Activated CD4-positive, alpha-beta T cell treated with anti-CD3 and anti-CD28 coated beads for 36 hours (primary cell): Measurements from ENCODE around the gene EIF5A. TPM values are rescaled to one million over a fixed set of nuclear protein-coding genes. Genes with fewer than 3 reads are reported as not detected.

ENCODE experiments used
- ATAC-seq: fragments of 200-7000 bp; cut with Tn5 transposase; one replicate; pipeline ENCODE4 v1.10.0; 2021; ENCODE audit warnings: mild to moderate bottlenecking, moderate library complexity
- CTCF ChIA-PET: fragments of 350-600 bp; sonication (Branson Sonifier 250); formaldehyde crosslinking; loops from one replicate; lab custom pipeline; 2021; ENCODE audit warnings: antibody characterized with exemption; lab: Charles Lee
- POLR2A ChIA-PET: fragments of 350-600 bp; sonication (Branson Sonifier 250); formaldehyde crosslinking; loops from one replicate; lab custom pipeline; 2021; ENCODE audit warnings: antibody characterized with exemption, inconsistent platforms; lab: Charles Lee
- DNase-seq: peaks from one replicate; pipeline ENCODE4 v3.0.0-alpha.2; 2020
- H3K27ac Mint-ChIP-seq: one replicate; pipeline ENCODE4 v1.8.0; 2021; ENCODE audit warnings: mixed read lengths
- H3K27me3 Mint-ChIP-seq: one replicate; pipeline ENCODE4 v1.8.0; 2021; ENCODE audit warnings: mixed read lengths
- H3K36me3 Mint-ChIP-seq: one replicate; pipeline ENCODE4 v1.8.0; 2021; ENCODE audit warnings: low read depth, mixed read lengths
- H3K4me1 Mint-ChIP-seq: one replicate; pipeline ENCODE4 v1.8.0; 2021; ENCODE audit warnings: mixed read lengths
- H3K4me3 Mint-ChIP-seq: one replicate; pipeline ENCODE4 v1.8.0; 2021; ENCODE audit warnings: mild to moderate bottlenecking, moderate library complexity, mixed read lengths
- H3K9me3 Mint-ChIP-seq: one replicate; pipeline ENCODE4 v1.8.0; 2021; ENCODE audit warnings: low read depth, mixed read lengths
- intact Hi-C, 2 experiments: fragments of 100-400 bp; cut with DNase I in 1 of 2; cut with micrococcal nuclease in 1 of 2; formaldehyde crosslinking; loops; one replicate each; pipeline versions ENCODE4 v1.14.2 to v1.15.1; 2022 to 2024; cut with DNase I, micrococcal nuclease
- total RNA-seq, 2 experiments: library from RNA; stranded (reverse); gene quantifications; one replicate each; pipeline ENCODE4 v1.2.3, GENCODE V29; 2021

The EIF5A gene
- total RNA-seq, 2 experiments from 2014 or later: 780 to 934 TPM

- Mint-ChIP-seq H3K27ac (no peak overlapping the region), H3K4me1 (peaks cover 32% of the 10 kb centered on the region), H3K9me3 (no peaks in the 10 kb centered on the region)
Observed at GRCh38 chr17:7355573-7355972, 48.1 kb downstream of the EIF5A start.

GRCh38 chr17:7356072-7356549, 48.7 kb downstream of the EIF5A start:
- intact Hi-C loops: loop anchor here (1.0 to 2.0 kb wide), 4 partner anchors 39 to 233 kb away; partner anchors contain the start of genes PLSCR3 (in 2 of the 2) and SENP3 (in 1 of the 2)
- ChIA-PET POLR2A (interaction anchor here (0.7 kb wide), 1 partner anchor 129 kb away, joined by 3 read pairs; no protein-coding TSS in a partner anchor), CTCF (interaction anchor here (0.6 to 4.0 kb wide), 35 partner anchors 11 to 355 kb away, joined by 3 to 27 read pairs (median 3); partner anchors contain the start of genes ACAP1, MPDU1, NEURL4 and PLSCR3)
- Mint-ChIP-seq H3K9me3 (no peaks in the 10 kb centered on the region), H3K36me3 (peaks cover 8% of the 10 kb centered on the region), H3K4me3 (no peak overlapping the region), H3K27me3 (no peaks in the 10 kb centered on the region), H3K4me1 (peaks cover 27% of the 10 kb centered on the region), H3K27ac (no peak overlapping the region)
- peak; percentile 93 for DNase-seq
- ATAC-seq: peak; percentile 69

More at GRCh38 chr17:7355573-7355972, 48.1 kb downstream of the EIF5A start:
- CTCF ChIA-PET: interaction anchor here (0.6 to 4.0 kb wide), 32 partner anchors 10 to 355 kb away, joined by 3 to 27 read pairs (median 4); partner anchors contain the start of genes ACAP1, MPDU1, NEURL4 and PLSCR3
- peaks cover 13% of the 10 kb centered on the region for H3K36me3 Mint-ChIP-seq
- POLR2A ChIA-PET: interaction anchor here (0.7 kb wide), 1 partner anchor 130 kb away, joined by 3 read pairs; no protein-coding TSS in a partner anchor
- ATAC-seq: no peak
- no peaks in the 10 kb centered on the region for H3K27me3 Mint-ChIP-seq
- no peak overlapping the region for H3K4me3 Mint-ChIP-seq
- intact Hi-C loops: loop anchor here in 1 of 2 experiments (2.0 kb wide), 1 partner anchor 205 kb away; the partner anchor contains the start of gene SENP3
- DNase-seq: no peak

- POLR2A ChIA-PET: interaction anchor here (0.6 kb wide), 1 partner anchor 204 kb away, joined by 3 read pairs; no protein-coding TSS in a partner anchor
- CTCF ChIA-PET: interaction anchor here (0.6 to 4.0 kb wide), 18 partner anchors 9 to 332 kb away, joined by 3 to 27 read pairs (median 5); partner anchors contain the start of genes ACAP1, NEURL4, PLSCR3 and SOX15
- no peak for DNase-seq
- Mint-ChIP-seq H3K36me3 (peaks cover 5% of the 10 kb centered on the region), H3K4me1 (peaks cover 25% of the 10 kb centered on the region), H3K27ac (no peak overlapping the region), H3K4me3 (no peak overlapping the region), H3K9me3 (no peaks in the 10 kb centered on the region), H3K27me3 (no peaks in the 10 kb centered on the region)
- ATAC-seq: no peak
- intact Hi-C loops: loop anchor here (1.0 to 2.0 kb wide), 4 partner anchors 38 to 233 kb away; partner anchors contain the start of genes PLSCR3 (in 2 of the 2) and SENP3 (in 1 of the 2)
Observed at GRCh38 chr17:7356756-7357155, 49.3 kb downstream of the EIF5A start.

GRCh38 chr17:7357381-7357780, 50.0 kb downstream of the EIF5A start:
- Mint-ChIP-seq H3K9me3 (no peaks in the 10 kb centered on the region), H3K4me1 (peaks cover 23% of the 10 kb centered on the region), H3K4me3 (no peak overlapping the region), H3K27me3 (no peaks in the 10 kb centered on the region), H3K27ac (no peak overlapping the region), H3K36me3 (peaks cover 4% of the 10 kb centered on the region)
- no peak for ATAC-seq
- ChIA-PET CTCF (interaction anchor here (2.5 to 3.0 kb wide), 2 partner anchors 19 to 78 kb away, joined by 13 to 27 read pairs; partner anchors contain the start of gene TMEM102), POLR2A (no interaction called here)
- DNase-seq: no peak
- intact Hi-C loops: loop anchor here (2.0 kb wide), 1 partner anchor 37 kb away; the partner anchor contains the start of gene PLSCR3 (in 2 of the 2)

- no peak for ATAC-seq
Observed at GRCh38 chr17:7361906-7362305, 54.5 kb downstream of the EIF5A start.

More at GRCh38 chr17:7361906-7362305, 54.5 kb downstream of the EIF5A start:
- no peaks in the 10 kb centered on the region for H3K27me3 Mint-ChIP-seq
- CTCF ChIA-PET: interaction anchor here (0.6 to 1.6 kb wide), 3 partner anchors 11 to 186 kb away, joined by 3 to 4 read pairs (median 3); no protein-coding TSS in a partner anchor
- no peak overlapping the region for H3K4me3 Mint-ChIP-seq
- no peak for DNase-seq
- no peaks in the 10 kb centered on the region for H3K36me3 Mint-ChIP-seq
- H3K4me1 Mint-ChIP-seq: no peaks in the 10 kb centered on the region
- H3K9me3 Mint-ChIP-seq: no peaks in the 10 kb centered on the region
- no peak overlapping the region for H3K27ac Mint-ChIP-seq
- intact Hi-C loops: no loop called here
- POLR2A ChIA-PET: no interaction called here

Other genes with a start within 250 kb of the EIF5A start
- not detected for gene CLEC10A, start 227.4 kb upstream of the EIF5A start, total RNA-seq
- gene ASGR2, start 192.8 kb upstream of the EIF5A start, total RNA-seq: not detected
- gene ASGR1, start 128.3 kb upstream of the EIF5A start, total RNA-seq: 1 to 10 TPM; 1.1 to 2.2 TPM
- gene DLG4, start 87.8 kb upstream of the EIF5A start, total RNA-seq: 10 to 100 TPM; 11.7 to 15.4 TPM
- gene ACADVL, start 87.7 kb upstream of the EIF5A start, total RNA-seq: 100 to 1,000 TPM; 263 to 345 TPM
- 10 to 100 TPM; 49.1 to 53.3 TPM for gene DVL2, start 73.1 kb upstream of the EIF5A start, total RNA-seq
- 10 to 100 TPM; 23.6 to 35.2 TPM for gene PHF23, start 68.2 kb upstream of the EIF5A start, total RNA-seq
- 100 to 1,000 TPM; 123 to 162 TPM for gene GABARAP, start 65.2 kb upstream of the EIF5A start, total RNA-seq
- 100 to 1,000 TPM; 158 to 203 TPM for gene CTDNEP1, start 55.9 kb upstream of the EIF5A start, total RNA-seq
- 10 to 100 TPM; 58.1 to 62.3 TPM for gene ELP5, start 55.4 kb upstream of the EIF5A start, total RNA-seq
- under 1 TPM; 0.53 to 0.72 TPM for gene CLDN7, start 45.1 kb upstream of the EIF5A start, total RNA-seq
- gene SLC2A4, start 25.9 kb upstream of the EIF5A start, total RNA-seq: under 1 TPM; 0.16 to 0.25 TPM
- under 1 TPM; 0.34 to 0.67 TPM for gene YBX2, start 13.0 kb upstream of the EIF5A start, total RNA-seq
- gene GPS2, start 7.7 kb downstream of the EIF5A start, total RNA-seq: 10 to 100 TPM; 31.3 to 56.1 TPM
- 10 to 100 TPM; 22.5 to 29.1 TPM for gene NEURL4, start 21.7 kb downstream of the EIF5A start, total RNA-seq
- 100 to 1,000 TPM; 343 to 375 TPM for gene ACAP1, start 28.9 kb downstream of the EIF5A start, total RNA-seq
- 1 to 10 TPM; 5.0 to 6.1 TPM for gene KCTD11, start 44.5 kb downstream of the EIF5A start, total RNA-seq
- gene TMEM95, start 47.5 kb downstream of the EIF5A start, total RNA-seq: under 1 TPM in 1 of 2 experiments, not detected in 1; 0.16 TPM
- 1 to 10 TPM; 4.8 to 6.9 TPM for gene TNK1, start 73.5 kb downstream of the EIF5A start, total RNA-seq
- 10 to 100 TPM; 69.3 to 78.9 TPM for gene PLSCR3, start 86.9 kb downstream of the EIF5A start, total RNA-seq
- 10 to 100 TPM; 55.8 to 58.1 TPM for gene TMEM256, start 96.5 kb downstream of the EIF5A start, total RNA-seq
- 1 to 10 TPM; 7.0 to 7.1 TPM for gene NLGN2, start 100.2 kb downstream of the EIF5A start, total RNA-seq
- gene SPEM1, start 112.7 kb downstream of the EIF5A start, total RNA-seq: not detected
- not detected for gene SPEM2, start 118.0 kb downstream of the EIF5A start, total RNA-seq
- gene SPEM3, start 121.2 kb downstream of the EIF5A start, total RNA-seq: not detected
- 10 to 100 TPM in 1 of 2 experiments, 1 to 10 TPM in 1; 8.7 to 10.7 TPM for gene TMEM102, start 127.8 kb downstream of the EIF5A start, total RNA-seq
- 10 to 100 TPM in 1 of 2 experiments, 1 to 10 TPM in 1; 6.9 to 10.6 TPM for gene FGF11, start 131.9 kb downstream of the EIF5A start, total RNA-seq
- gene CHRNB1, start 137.4 kb downstream of the EIF5A start, total RNA-seq: 1 to 10 TPM; 7.8 to 8.7 TPM
- 10 to 100 TPM; 17.5 to 20.9 TPM for gene ZBTB4, start 172.0 kb downstream of the EIF5A start, total RNA-seq
- not detected for gene SLC35G6, start 173.8 kb downstream of the EIF5A start, total RNA-seq
- gene POLR2A, start 176.7 kb downstream of the EIF5A start, total RNA-seq: 100 to 1,000 TPM; 193 to 203 TPM
- gene TNFSF12, start 241.4 kb downstream of the EIF5A start, total RNA-seq: 10 to 100 TPM; 10.9 to 13.7 TPM